ENCODE results near the gene NOC2L.
A peak's percentile ranks its signal among the peaks of the same experiment; 100 is the strongest.
"Not testable (repeated sequence)": the region's sequence is repeated elsewhere in the genome, so short reads cannot be mapped to it uniquely, and the experiment has no call there.

The NOC2L gene

DNA sequence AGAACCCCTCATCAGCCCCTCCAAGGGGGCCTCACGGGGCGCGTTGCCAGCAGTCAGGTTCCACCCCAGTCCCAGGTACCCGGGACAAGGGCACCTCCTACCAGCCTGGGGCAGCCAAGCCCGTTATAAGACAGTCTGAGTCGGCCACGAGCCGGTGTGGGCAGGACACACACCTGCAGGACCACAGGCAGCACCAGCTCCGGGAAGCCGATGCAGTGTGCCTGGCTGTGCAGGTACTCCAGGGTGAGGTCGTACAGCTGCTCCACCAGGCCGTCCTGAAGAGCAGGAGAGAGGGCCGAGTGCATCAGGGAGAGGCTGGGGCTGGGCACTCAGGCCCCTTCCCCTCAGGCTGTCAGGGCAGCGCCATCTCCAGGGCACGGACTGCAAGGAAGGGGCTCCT lies 11.1 kb downstream of the NOC2L start:
- H3K4me3 ChIP-seq (ENCODE audit: low read depth, low read length), result no peak overlapping the region
- DNase-seq (ENCODE audit: low read depth, low spot score), result no peak
- TF ChIP-seq, protein P1, sequence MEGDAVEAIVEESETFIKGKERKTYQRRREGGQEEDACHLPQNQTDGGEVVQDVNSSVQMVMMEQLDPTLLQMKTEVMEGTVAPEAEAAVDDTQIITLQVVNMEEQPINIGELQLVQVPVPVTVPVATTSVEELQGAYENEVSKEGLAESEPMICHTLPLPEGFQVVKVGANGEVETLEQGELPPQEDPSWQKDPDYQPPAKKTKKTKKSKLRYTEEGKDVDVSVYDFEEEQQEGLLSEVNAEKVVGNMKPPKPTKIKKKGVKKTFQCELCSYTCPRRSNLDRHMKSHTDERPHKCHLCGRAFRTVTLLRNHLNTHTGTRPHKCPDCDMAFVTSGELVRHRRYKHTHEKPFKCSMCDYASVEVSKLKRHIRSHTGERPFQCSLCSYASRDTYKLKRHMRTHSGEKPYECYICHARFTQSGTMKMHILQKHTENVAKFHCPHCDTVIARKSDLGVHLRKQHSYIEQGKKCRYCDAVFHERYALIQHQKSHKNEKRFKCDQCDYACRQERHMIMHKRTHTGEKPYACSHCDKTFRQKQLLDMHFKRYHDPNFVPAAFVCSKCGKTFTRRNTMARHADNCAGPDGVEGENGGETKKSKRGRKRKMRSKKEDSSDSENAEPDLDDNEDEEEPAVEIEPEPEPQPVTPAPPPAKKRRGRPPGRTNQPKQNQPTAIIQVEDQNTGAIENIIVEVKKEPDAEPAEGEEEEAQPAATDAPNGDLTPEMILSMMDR (IDR thresholded peaks at IDR 0.05; ENCODE audit: low read depth, low read length), result no peak
- in situ Hi-C loops (cut with HindIII; ENCODE audit: low sequenced_read_pairs), result no loop called here

- DNase-seq (ENCODE audit: low read depth, low spot score); H3K4me3 ChIP-seq (ENCODE audit: low read depth, low read length); in situ Hi-C loops (cut with HindIII; ENCODE audit: low sequenced_read_pairs): not testable (repeated sequence)
Observed at GRCh38 chr1:946811-947210, 12.2 kb downstream of the NOC2L start.

GRCh38 chr1:945688-946556 lies 13.1 kb downstream of the NOC2L start:
- in situ Hi-C loops (cut with HindIII; ENCODE audit: low sequenced_read_pairs), result no loop called here
- TF ChIP-seq, protein P1 (IDR thresholded peaks at IDR 0.05; ENCODE audit: low read depth, low read length), result no peak
- no peak for DNase-seq (ENCODE audit: low read depth, low spot score)
- H3K4me3 ChIP-seq (ENCODE audit: low read depth, low read length), result no peak overlapping the region

- TF ChIP-seq, protein P1 (IDR thresholded peaks at IDR 0.05; ENCODE audit: low read depth, low read length), result no peak
- peak; percentile 88 for DNase-seq (ENCODE audit: low read depth, low spot score)
- no peak overlapping the region for H3K4me3 ChIP-seq (ENCODE audit: low read depth, low read length)
- in situ Hi-C loops (cut with HindIII; ENCODE audit: low sequenced_read_pairs), result no loop called here
Observed at GRCh38 chr1:944341-945325, 14.4 kb downstream of the NOC2L start.

DNA sequence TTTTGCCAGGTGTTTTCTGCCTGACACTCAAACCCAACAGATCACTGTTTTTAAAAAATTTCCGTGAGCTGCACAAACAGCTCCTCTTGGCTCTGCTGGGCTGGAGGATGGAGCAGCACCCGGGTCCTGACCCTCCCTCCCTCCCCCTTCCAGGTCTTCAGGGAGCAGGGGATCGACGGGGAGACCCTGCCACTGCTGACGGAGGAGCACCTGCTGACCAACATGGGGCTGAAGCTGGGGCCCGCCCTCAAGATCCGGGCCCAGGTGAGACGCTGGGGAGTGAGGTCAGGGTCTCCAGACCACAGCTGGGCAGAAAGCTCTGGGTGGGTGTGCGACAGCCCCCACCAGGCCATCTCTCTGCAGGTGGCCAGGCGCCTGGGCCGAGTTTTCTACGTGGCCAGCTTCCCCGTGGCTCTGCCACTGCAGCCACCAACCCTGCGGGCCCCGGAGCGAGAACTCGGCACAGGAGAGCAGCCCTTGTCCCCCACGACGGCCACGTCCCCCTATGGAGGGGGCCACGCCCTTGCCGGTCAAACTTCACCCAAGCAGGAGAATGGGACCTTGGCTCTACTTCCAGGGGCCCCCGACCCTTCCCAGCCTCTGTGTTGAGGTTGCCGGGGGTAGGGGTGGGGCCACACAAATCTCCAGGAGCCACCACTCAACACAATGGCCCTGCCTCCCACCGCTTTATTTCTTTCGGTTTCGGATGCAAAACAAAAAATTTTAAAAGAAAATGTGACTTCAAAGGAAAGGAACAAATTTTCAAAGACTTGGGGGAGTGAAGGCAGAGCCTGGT lies 15.3 kb downstream of the NOC2L start:
- TF ChIP-seq, protein P1 (IDR thresholded peaks at IDR 0.05; ENCODE audit: low read depth, low read length), result no peak
- no peak for DNase-seq (ENCODE audit: low read depth, low spot score)
- in situ Hi-C loops (cut with HindIII; ENCODE audit: low sequenced_read_pairs), result no loop called here
- no peak overlapping the region for H3K4me3 ChIP-seq (ENCODE audit: low read depth, low read length)

GRCh38 chr1:942864-943533 lies 16.1 kb downstream of the NOC2L start:
- peak; percentile 79 for DNase-seq (ENCODE audit: low read depth, low spot score)
- in situ Hi-C loops (cut with HindIII; ENCODE audit: low sequenced_read_pairs), result no loop called here
- TF ChIP-seq, protein P1 (IDR thresholded peaks at IDR 0.05; ENCODE audit: low read depth, low read length), result no peak
- H3K4me3 ChIP-seq (ENCODE audit: low read depth, low read length), result peak overlapping the region; percentile 39

Data from astrocyte of the spinal cord (primary cell).